HG03095 (cell line): ENCODE data around the gene TIMELESS.
A peak's percentile ranks its signal among the peaks of the same experiment; 100 is the strongest.
"Not testable (repeated sequence)": the region's sequence is repeated elsewhere in the genome, so short reads cannot be mapped to it uniquely, and the experiment has no call there.

ENCODE experiments used
- ATAC-seq: cut with Tn5 transposase; IDR thresholded peaks from one replicate; pipeline ENCODE4 v1.9.1; 2021; ENCODE audit warnings: moderate library complexity; ENCODE audit not compliant: unreplicated experiment

The TIMELESS gene

DNA sequence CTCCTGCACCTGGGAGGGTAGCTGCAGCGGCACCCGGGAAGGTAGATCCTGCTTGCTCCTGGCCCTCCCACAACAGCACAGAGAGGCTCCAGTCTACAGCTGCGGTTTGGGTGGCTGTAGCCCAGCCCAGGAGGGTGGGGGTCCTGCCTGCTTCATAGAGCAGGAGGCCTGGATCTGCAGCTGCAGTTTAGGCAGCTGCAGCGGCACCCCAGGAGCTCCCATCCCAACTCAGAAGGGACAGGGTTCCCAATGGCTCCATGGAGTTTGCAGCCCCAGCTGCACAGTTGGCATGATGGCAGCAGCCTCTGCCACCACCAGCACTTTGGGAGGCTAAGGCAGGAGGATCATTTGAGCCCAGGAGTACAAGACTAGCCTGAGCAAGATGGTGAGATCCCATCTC is 38.5 kb downstream of the TIMELESS start:
- no peak for ATAC-seq

DNA sequence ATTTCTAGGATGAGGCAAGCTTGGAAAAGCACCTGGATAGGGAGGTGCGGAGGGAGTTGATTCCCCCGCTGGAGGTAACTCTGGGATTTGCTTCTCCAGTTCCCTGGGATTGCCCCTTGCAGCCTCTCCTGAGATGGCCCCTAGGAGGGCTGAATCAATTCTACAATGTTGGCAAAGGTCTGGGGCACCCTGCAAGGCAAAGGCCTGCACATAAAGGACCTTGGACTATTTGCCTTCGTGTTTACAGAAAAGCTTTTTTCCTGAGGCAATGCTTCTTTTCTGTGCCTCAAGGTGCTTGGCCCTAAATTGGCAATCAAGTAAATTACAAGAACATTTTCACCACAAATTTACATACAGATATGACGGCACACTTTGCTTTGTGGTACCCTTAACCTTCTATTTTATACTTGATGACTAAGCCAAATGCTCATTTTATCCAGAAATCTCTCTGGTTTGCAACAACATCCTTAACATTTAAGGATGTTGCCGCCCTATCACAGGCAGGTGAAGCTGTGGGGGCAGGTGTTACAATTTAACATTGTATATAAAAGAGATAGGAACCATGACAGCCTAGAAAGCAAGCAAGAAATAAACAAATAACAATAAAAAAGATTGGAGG is 40.3 kb downstream of the TIMELESS start:
- ATAC-seq = no peak

DNA sequence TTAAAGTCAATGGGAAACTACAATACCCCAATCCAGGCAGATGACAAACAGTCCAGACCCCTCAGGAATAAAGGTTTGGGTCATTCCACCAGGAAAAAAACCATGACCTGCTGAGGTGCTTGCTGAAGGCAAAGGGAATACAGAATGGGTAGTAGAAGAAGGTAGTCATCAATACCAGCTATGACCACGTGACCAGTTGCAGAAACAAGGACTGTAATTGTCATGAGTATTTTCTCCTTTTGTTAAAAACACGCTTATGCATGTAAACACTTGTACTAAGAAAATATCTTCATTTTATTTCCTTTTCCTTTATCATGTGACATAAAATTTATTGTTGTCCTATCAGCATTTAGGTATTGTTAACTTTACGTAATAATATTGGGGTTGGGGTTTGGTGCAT is 45.0 kb downstream of the TIMELESS start:
- not testable (repeated sequence) for ATAC-seq

DNA sequence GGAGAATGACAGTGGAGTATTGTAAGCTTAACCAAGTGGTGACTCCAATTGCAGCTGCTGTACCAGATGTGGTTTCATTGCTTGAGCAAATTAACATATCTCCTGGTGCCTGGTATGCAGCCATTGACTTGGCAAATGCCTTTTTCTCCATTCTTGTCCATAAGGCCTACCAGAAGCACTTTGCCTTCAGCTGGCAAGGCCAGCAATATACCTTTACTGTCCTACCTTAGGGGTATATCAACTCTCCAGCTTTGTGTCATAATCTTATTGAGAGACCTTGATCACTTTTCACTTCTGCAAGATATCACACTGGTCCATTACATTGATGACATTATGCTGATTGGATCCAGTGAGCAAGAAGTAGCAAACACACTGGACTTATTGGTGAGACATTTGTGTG is 47.6 kb downstream of the TIMELESS start:
- ATAC-seq = not testable (repeated sequence)

DNA sequence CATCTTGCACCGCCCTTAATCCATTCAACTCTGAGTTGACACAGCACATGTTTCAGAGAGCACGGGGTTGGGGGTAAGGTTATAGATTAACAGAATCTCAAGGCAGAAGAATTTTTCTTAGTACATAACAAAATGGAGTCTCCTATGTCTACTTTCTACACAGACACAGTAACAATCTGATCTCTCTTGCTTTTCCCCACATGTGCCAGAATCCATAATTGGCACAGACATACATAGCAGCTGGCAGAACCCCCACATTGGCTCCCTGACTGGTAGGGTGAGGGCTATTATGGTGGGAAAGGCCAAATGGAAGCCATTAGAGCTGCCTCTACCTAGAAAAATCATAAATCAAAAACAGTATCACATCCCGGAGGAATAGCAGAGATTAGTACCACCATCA is 48.1 kb downstream of the TIMELESS start:
- ATAC-seq = not testable (repeated sequence)

DNA sequence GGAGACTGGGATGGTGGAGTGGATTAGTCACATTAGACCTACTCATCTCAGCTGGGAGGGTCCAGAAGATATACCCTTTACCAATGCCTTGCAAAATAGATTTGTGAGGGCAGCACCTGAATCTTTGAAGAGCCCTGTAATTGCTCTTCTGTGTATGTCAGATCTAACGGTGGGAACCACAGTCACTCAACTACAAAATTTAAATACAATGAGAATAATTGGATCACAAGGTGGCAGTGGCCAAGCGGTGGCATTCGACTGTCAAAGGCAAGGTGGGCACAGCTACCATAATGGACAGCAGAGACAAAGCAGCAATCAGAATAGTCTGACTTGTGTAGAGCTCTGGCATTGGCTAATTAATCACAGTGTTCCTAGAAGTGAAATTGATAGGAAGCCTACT is 49.8 kb downstream of the TIMELESS start:
- ATAC-seq = not testable (repeated sequence)

DNA sequence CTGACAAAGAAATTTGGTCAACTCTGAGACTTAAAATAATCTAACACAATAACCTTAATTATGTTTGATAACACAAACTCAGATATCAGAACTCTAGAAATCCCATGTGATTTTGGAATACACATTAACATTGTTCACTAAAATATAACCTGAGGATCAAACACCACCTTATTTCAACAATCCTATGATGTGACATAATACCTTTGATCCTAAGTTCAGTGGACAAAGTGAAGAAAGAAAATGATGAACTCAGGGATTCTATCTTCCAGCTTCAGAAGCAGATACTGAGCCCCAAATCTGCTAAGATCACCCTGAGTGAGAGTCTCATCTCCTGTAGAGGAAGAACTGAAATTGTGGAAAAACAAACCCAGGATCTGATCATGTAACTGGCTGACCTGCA is 50.9 kb downstream of the TIMELESS start:
- ATAC-seq = no peak

DNA sequence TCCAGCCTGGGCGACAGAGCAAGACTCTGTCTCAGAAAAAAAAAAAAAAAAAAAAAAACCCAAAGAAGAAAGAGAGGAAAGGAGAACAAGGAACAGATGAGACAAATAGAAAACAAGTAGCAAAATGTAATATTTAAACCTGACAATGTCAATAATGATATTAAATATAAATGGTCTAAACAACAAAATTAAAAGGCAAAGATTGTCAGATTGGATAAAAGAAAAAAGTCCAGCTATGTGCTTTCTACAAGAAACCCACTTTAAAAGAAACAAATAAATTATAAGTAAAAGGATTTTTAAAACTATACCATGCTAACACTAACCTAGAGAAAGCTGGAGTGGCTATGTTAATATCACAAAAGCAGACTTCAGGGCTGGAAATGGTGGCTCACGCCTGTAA is 56.9 kb downstream of the TIMELESS start:
- ATAC-seq = no peak

DNA sequence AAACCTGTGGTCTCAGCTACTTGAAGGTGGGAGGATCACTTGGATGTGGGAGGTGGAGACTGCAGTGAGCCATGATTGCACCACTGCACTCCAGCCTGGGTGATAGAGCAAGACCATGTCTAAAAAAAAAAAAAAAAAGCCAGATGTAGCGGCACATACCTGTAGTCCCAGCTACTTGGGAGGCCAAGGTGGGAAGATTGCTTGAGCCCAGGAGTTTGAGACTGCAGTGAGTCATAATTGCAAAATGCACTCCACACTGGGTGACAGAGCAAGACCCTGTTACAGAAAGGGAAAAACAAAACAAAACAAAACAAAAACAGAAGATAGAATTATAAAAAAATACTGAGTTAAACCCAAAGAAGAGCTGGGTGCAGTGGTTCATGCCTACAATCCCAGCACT is 57.5 kb downstream of the TIMELESS start:
- no peak for ATAC-seq

DNA sequence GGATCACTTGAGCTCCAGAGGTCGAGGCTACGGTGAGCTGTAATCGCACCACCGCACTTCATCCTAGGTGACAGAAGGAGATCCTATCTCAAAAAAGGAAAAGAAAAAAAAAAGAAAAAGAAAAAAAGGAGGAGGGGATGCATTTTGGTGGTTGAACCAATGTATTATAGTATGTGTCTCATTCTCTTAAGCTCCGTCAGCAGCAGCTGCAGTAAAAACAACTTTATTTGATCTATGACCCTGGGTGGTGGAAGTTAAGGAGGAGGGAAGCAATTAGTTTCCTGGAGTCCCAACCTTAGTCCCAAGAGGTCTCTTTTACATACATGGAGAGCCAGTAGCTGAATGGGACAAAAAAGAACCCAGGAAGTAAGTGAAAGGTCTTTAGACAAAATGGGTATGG is 59.8 kb downstream of the TIMELESS start:
- no peak for ATAC-seq

DNA sequence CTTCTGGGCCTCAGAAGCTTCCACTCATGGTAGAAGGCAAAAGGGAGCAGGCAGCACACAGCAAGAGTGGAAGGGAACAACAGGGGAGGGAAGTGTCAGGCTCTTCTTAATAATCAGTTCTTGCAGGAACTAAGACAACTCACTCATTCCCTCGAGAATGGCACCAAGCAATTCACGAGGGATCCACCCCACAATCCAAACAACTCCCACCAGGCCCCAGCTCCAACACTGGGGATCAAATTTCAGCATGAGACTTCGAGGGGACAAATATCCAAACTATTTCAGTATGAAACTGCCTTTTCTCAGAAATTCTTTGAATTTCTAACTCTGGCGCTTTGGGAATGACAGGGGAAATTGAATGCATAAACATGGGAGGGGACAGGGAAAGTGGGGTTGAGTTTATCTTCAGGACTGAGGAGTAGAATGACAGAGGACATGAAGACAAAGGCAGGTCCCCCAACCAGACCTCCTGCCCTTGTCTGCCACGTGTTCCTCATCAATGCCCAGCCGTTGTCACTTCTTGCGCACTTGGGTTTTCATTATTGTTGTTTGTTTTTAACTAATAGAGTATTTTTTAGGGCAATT is 62.0 kb downstream of the TIMELESS start:
- no peak for ATAC-seq

DNA sequence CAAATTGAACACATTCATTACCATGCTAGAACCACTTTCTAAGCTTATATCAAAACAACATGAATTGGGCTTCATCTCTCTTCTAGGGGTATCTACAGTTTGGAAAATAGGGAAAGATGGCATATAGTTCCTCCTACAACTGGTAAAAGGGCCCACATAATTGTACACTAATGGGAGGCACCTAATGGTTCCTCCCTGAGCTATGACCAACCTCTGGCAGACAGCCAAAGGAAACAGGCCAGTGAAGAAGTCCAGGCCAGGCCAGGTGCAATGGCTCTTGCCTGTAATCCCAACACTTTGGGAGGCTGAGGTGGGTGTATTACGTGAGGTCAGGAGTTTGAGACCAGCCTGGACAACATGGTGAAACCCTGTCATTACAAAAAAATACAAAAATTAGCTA is 63.4 kb downstream of the TIMELESS start:
- ATAC-seq = no peak

DNA sequence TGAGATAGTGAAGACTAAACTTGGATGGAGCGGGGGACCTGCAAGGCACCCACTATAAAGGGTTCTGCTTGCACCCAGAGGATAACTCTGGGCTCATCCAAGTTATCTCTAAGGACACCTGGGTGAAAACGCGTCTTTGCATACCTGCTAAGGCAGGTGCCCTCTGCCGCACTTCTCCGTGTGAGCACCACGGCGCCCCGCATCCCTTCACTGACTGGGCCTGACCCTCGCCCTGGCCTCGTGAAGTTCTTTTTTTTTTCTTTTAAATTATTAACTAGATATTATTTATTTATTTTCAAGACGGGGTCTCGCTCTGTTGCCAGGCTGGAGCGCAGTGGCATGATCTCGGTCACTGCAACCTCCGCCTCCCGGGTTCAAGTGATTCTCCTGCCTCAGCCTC is 66.6 kb downstream of the TIMELESS start:
- ATAC-seq = no peak

DNA sequence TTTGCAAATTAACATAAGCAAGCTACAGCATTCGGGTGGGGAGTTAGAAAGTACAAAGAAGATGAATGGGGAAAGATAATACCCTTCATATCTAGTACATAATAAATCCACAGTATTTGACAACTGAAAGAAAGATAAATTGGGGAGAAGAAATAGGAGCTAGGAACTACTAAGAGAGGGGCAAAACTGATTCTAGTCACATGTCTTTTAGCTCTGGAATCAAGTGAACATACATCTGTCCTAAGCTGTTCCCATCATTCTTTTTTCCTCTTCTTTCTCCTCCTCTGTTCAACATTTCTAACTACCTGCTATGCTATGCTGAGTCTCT is 71.3 kb downstream of the TIMELESS start:
- no peak for ATAC-seq

DNA sequence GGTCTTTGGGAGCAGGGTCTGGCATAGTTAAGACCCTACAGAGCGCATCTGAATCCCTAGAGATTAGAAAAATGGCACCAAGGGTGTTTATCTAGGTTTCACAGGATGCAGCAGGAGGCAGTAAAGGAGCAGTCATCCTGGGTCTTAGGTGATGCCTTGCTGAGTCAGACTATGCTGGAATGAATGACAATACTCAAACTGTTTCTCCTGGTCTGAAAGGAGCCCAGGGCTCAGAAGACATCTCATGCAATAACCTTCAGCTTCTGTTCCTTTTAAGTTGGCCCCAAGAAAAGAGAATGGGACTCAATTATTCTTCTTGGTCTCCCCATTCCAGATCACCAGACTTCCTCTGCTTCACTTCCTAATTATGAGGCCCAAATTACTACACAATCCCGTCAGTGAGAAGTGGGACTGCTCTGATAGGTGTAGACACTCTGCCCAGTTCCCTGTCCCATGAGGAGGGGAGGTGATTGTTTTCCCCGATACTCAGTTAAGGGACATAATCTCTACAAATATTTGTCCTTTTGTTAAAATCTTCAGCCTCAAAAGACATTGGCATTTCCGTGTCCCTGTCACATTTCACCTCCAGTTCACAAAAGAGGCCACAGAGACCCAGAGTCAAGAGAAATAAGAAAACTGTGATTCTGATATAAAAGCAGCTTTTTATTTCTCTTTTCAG is 71.8 kb downstream of the TIMELESS start:
- ATAC-seq = no peak

DNA sequence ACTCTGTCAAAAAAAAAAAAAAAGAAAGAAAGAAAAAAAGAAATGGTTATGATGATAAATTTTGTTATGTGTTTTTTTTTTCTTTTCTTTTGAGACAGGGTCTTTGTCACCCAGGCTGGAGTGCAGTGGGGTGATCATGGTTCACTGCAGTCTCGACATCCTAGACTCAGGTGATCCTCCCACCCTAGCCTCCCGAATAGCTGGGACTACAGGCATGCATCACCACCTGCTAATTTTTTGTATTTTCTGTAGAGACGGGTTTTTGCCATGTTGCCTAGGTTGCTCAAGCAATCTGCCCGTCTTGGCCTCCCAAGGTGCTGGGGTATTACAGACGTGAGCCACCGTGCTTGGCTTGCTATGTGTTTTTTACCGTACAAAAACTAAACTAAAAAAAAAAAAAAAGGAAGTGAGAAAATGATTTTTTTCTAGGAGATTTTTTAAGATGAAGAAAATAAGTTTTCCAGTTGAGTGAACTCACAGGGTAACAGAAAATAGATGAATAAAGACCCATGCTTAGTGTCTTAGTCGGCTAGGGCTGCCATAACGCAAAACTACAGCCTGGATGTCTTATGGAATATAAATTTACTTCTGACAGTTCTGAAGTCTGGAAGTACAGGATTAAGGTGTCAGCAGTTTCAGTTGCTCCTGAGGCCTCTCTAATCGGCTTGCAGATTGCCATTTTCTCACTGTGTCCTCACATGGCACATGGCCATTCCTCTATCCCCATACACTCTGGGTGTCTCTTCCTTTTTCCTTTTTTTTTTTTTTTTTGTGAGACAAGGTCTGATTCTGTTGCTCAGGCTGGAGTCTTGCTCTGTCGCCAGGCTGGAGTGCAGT is 73.4 kb downstream of the TIMELESS start:
- ATAC-seq = peak; percentile 60

DNA sequence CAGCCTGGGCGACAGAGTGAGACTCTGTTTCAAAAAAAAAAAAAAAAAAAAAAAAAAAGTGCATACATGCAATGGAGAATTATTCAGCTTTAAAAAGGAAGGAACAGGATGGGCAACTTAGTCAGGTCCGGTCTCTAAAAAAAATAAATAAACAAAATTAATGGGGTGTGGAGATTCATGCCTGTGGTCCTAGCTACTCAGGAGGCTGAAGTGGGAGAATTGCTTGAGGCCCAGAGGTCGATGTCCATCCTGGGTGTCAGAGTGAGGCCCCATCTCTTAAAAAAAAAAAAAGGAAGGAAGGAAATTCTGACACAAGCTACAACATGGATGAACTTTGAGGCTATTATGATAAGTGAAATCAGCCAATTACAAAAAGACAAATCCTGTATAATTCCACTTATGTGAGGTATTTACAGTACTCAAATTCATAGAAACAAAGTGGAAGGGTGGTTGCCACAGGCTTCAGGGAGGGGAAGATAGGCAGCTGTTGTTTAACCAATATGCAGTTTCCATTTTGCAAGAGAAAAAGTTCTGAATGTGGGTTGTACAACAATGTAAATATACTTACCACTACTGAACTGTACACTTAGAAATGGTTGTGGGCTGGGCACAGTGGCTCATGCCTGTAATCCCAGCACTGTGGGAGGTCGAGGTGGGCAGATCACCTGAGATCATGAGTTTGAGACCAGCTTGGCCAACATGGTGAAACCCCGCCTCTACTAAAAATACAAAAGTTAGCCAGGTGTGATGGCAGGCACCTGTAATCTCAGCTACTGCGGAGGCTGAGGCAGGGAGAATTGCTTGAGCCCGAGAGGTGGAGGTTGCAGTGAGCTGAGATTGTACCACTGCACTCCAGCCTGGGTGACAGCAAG is 74.3 kb downstream of the TIMELESS start:
- peak; percentile 37 for ATAC-seq

DNA sequence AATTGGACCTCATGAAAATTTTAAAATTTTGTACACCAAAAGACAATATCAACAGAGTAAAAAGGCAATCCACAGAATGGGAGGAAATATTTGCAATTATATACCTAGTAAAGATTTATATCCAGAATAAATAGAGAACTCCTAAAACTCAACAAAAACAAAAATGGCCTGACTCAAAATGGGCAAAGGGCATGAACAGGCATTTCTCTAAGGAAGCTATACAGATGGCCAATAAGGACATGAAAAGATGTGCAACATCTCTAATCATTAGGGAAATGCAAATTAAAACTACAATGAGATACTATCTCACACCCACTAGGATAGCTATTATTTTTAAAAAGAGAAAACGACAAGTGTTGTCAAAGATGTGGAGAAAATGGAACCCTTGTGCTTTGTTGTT is 75.7 kb downstream of the TIMELESS start:
- ATAC-seq = no peak

DNA sequence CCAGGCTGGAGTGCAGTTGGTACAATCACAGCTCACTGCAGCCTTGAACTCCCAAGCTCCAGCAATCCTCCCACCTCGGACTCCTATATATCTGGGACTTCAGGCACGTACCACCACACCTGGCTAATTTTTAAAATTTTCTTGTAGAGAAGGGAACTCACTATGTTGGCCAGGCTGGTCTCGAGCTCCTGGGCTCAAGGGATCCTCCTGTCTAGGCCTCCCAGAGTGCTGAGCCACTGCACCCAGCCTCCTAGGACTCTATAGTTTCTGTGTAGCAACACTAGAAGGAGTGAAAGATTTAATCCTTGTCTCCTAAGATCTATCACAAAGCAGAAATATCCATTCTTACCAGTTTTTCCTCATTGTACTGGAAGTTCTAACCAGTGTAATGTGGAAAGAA is 82.3 kb downstream of the TIMELESS start:
- ATAC-seq = no peak
